RPMI7951 (cell line): ENCODE results near the gene FAM120B. TPM values are rescaled to one million over a fixed set of nuclear protein-coding genes. Genes with fewer than 3 reads are reported as not detected.

Experiments used
- DNase-seq: peaks from one replicate; pipeline ENCODE4 v3.0.0-alpha.2; 2012; ENCODE audit warnings: low read depth
- total RNA-seq: library from RNA; depleted of rRNA; stranded (reverse); fragments of >200 nt; shearing (Covaris generic); gene quantifications from 2 replicates; pipeline ENCODE4 v1.2.3, GENCODE V29; 2014

The FAM120B gene
- total RNA-seq, 1 experiment from 2014 or later = 12.7 TPM

GRCh38 chr6:170443151-170443662 is 136.6 kb downstream of the FAM120B start:
- DNase-seq = no peak

GRCh38 chr6:170444056-170444591 is 137.6 kb downstream of the FAM120B start:
- DNase-seq = no peak

GRCh38 chr6:170444811-170445211 is 138.3 kb downstream of the FAM120B start:
- DNase-seq = peak; percentile 73

GRCh38 chr6:170445487-170445886 is 138.9 kb downstream of the FAM120B start:
- no peak for DNase-seq

- no peak for DNase-seq
These were observed 139.4 kb downstream of the FAM120B start for GRCh38 chr6:170445971-170446370.

GRCh38 chr6:170446841-170447560 is 140.4 kb downstream of the FAM120B start:
- peak; percentile 89 for DNase-seq

- DNase-seq = no peak
These were observed 141.0 kb downstream of the FAM120B start for GRCh38 chr6:170447561-170447930.

- no peak for DNase-seq
These were observed 141.8 kb downstream of the FAM120B start for GRCh38 chr6:170448317-170448716.

GRCh38 chr6:170448751-170449630 is 142.4 kb downstream of the FAM120B start:
- peak; percentile 68 for DNase-seq

GRCh38 chr6:170449835-170450753 is 143.5 kb downstream of the FAM120B start:
- no peak for DNase-seq

- DNase-seq = no peak
These were observed 144.6 kb downstream of the FAM120B start for GRCh38 chr6:170450916-170451761.

- no peak for DNase-seq
These were observed 145.4 kb downstream of the FAM120B start for GRCh38 chr6:170451762-170452651.

GRCh38 chr6:170452767-170453545 is 146.4 kb downstream of the FAM120B start:
- no peak for DNase-seq

- no peak for DNase-seq
These were observed 147.3 kb downstream of the FAM120B start for GRCh38 chr6:170453586-170454511.

- DNase-seq = peak; percentile 37
These were observed 148.1 kb downstream of the FAM120B start for GRCh38 chr6:170454512-170455285.

GRCh38 chr6:170455335-170455979 is 148.9 kb downstream of the FAM120B start:
- DNase-seq = no peak
